Memory B cell (primary cell): ENCODE data around the gene IL17RD.

Experiments
- ATAC-seq: fragments of 150-1000 bp; cut with Tn5 transposase; 2 replicates; pipeline ENCODE4 v1.10.0; 2021; ENCODE audit warnings: low read depth, mild to moderate bottlenecking, moderate library complexity
- DNase-seq, 2 donors: peaks; one replicate each; pipeline ENCODE4 v3.0.0; 2022; ENCODE audit warnings: low spot score in 2 of 2
- H3K27ac Mint-ChIP-seq: one replicate; pipeline ENCODE4 v1.8.0; 2022; ENCODE audit warnings: mild to moderate bottlenecking, moderate library complexity, mixed read lengths
- H3K27me3 Mint-ChIP-seq: one replicate; pipeline ENCODE4 v1.8.0; 2022; ENCODE audit warnings: mixed read lengths
- H3K36me3 Mint-ChIP-seq: one replicate; pipeline ENCODE4 v1.8.0; 2022; ENCODE audit warnings: mild to moderate bottlenecking, mixed read lengths
- H3K4me1 Mint-ChIP-seq: one replicate; pipeline ENCODE4 v1.8.0; 2022; ENCODE audit warnings: mixed read lengths
- H3K4me3 Mint-ChIP-seq: one replicate; pipeline ENCODE4 v1.8.0; 2022; ENCODE audit warnings: mild to moderate bottlenecking, moderate library complexity, mixed read lengths
- H3K9me3 Mint-ChIP-seq: one replicate; pipeline ENCODE4 v1.8.0; 2022; ENCODE audit warnings: mixed read lengths

Gene IL17RD

GRCh38 chr3:57165641-57166040, 488 bp upstream of the IL17RD start:
- Mint-ChIP-seq H3K27ac (no peak overlapping the region), H3K4me1 (peaks cover 13% of the 10 kb centered on the region)

GRCh38 chr3:57164217-57164656, 916 bp downstream of the IL17RD start:
- Mint-ChIP-seq H3K27ac (no peak overlapping the region), H3K36me3 (no peaks in the 10 kb centered on the region), H3K4me3 (peak overlapping the region; percentile 82), H3K27me3 (peaks cover 32% of the 10 kb centered on the region), H3K9me3 (no peaks in the 10 kb centered on the region), H3K4me1 (peaks cover 11% of the 10 kb centered on the region)
- no peak for DNase-seq
- ATAC-seq: peak; percentile 28

More at GRCh38 chr3:57165641-57166040, 488 bp upstream of the IL17RD start:
- peaks cover 32% of the 10 kb centered on the region for H3K27me3 Mint-ChIP-seq
- H3K4me3 Mint-ChIP-seq: peak overlapping the region; percentile 80
- ATAC-seq (no peak), DNase-seq (no peak)
- H3K36me3 Mint-ChIP-seq: no peaks in the 10 kb centered on the region
- no peaks in the 10 kb centered on the region for H3K9me3 Mint-ChIP-seq

- H3K27me3 Mint-ChIP-seq: peaks cover 32% of the 10 kb centered on the region
- H3K27ac Mint-ChIP-seq: no peak overlapping the region
- H3K36me3 Mint-ChIP-seq: no peaks in the 10 kb centered on the region
- H3K4me3 Mint-ChIP-seq: peak overlapping the region; percentile 35
- peaks cover 14% of the 10 kb centered on the region for H3K4me1 Mint-ChIP-seq
- H3K9me3 Mint-ChIP-seq: no peaks in the 10 kb centered on the region
- ATAC-seq (no peak), DNase-seq (no peak)
Observed at GRCh38 chr3:57163751-57164150, 1.4 kb downstream of the IL17RD start.

- Mint-ChIP-seq H3K27me3 (peaks cover 27% of the 10 kb centered on the region), H3K4me1 (peaks cover 14% of the 10 kb centered on the region), H3K4me3 (no peak overlapping the region), H3K27ac (no peak overlapping the region), H3K36me3 (no peaks in the 10 kb centered on the region), H3K9me3 (no peaks in the 10 kb centered on the region)
- DNase-seq (no peak), ATAC-seq (no peak)
Observed at GRCh38 chr3:57161915-57162314, 3.2 kb downstream of the IL17RD start.

- H3K27me3 Mint-ChIP-seq: peaks cover 24% of the 10 kb centered on the region
- no peaks in the 10 kb centered on the region for H3K9me3 Mint-ChIP-seq
- H3K4me3 Mint-ChIP-seq: no peak overlapping the region
- H3K4me1 Mint-ChIP-seq: peaks cover 12% of the 10 kb centered on the region
- no peak overlapping the region for H3K27ac Mint-ChIP-seq
- H3K36me3 Mint-ChIP-seq: no peaks in the 10 kb centered on the region
- DNase-seq: no peak
- ATAC-seq: no peak
Observed at GRCh38 chr3:57160765-57161538, 4.2 kb downstream of the IL17RD start.

DNA sequence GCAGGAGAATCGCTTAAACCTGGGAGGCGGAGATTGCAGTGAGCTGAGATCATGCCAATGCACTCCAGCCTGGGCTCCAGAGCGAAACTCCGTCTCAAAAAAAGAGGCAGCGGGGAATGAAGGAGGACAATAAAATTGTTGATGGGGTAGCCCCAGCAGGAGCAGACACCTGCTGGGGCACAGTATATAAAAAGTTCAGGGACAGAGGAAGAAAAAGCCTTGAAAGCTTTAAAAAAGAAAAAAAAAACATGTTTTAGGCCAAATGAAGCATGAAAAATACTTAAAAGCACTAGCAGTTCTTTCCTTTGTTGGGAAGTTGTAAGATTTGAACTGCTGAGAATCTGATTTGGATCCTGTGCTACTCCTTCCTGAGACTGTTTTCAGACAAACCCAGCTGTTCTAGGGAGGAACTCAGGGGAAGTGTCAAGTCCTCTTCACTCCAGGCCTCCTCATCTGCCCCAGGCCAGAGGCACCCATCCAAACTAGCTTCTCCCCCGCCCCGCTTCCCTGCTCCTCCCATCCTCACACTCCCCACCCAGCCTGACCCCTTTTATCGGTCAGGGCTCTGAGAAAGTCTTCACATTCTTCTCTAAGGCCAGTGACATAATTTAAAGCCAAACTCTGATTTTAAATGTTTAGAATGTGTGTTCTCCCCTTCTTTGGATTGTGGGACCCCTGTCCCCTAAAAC, 4.9 kb downstream of the IL17RD start:
- no peak for ATAC-seq
- H3K27me3 Mint-ChIP-seq: peaks cover 23% of the 10 kb centered on the region

GRCh38 chr3:57158813-57159738, 6.1 kb downstream of the IL17RD start:
- peaks cover 5% of the 10 kb centered on the region for H3K4me1 Mint-ChIP-seq
- no peaks in the 10 kb centered on the region for H3K9me3 Mint-ChIP-seq
- no peak overlapping the region for H3K27ac Mint-ChIP-seq
- ATAC-seq (peak; percentile 58), DNase-seq (no peak)
- peaks cover 21% of the 10 kb centered on the region for H3K27me3 Mint-ChIP-seq
- H3K36me3 Mint-ChIP-seq: no peaks in the 10 kb centered on the region
- no peak overlapping the region for H3K4me3 Mint-ChIP-seq

More for the DNA sequence above, 4.9 kb downstream of the IL17RD start:
- no peak for DNase-seq
- no peaks in the 10 kb centered on the region for H3K36me3 Mint-ChIP-seq
- H3K4me1 Mint-ChIP-seq: peaks cover 9% of the 10 kb centered on the region
- H3K9me3 Mint-ChIP-seq: no peaks in the 10 kb centered on the region
- H3K27ac Mint-ChIP-seq: no peak overlapping the region
- H3K4me3 Mint-ChIP-seq: no peak overlapping the region

DNA sequence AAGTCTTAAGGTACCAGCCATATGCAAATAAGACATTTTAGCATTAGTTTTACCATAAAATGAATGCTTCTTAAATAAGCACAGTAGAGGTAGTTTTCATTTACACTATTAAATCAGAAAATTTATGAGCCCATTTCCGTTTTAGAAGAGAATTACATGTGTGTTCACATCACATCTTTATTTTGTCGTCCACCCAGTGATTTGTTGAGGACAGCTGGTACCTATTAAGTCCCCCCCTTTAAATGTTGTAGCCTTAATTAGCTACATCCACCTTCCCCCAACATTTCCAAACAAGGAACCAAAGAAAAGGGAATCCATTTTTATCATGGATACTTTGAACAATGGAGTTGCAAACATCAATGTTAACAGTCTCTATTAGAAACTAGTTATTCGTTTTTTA, 6.8 kb downstream of the IL17RD start:
- Mint-ChIP-seq H3K27ac (no peak overlapping the region), H3K9me3 (no peaks in the 10 kb centered on the region), H3K36me3 (no peaks in the 10 kb centered on the region), H3K4me3 (no peak overlapping the region), H3K4me1 (peaks cover 4% of the 10 kb centered on the region), H3K27me3 (peaks cover 22% of the 10 kb centered on the region)
- DNase-seq: no peak
- ATAC-seq: no peak

DNA sequence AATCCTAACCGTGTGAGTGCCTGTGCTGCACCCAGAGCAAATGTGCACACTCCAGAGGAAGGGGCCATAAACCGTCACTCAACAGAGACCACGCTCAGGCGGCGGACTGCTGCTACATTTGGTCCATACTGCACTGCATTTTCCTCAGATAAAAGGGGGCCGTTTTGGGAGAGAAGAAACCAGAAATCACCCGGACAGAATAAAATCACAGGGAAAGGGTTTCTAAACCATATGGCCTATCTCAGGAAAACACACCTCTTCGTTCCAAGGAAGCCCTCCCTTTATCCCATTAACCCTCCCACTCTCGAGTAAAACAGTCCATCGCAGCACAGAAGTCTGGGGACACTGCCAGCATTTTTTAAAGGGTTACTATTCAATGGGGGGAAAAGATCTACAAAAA, 7.6 kb downstream of the IL17RD start:
- Mint-ChIP-seq H3K4me1 (peaks cover 4% of the 10 kb centered on the region), H3K4me3 (no peak overlapping the region), H3K27me3 (peaks cover 16% of the 10 kb centered on the region)

GRCh38 chr3:57155310-57155643, 9.9 kb downstream of the IL17RD start:
- Mint-ChIP-seq H3K27me3 (peaks cover 20% of the 10 kb centered on the region), H3K27ac (no peak overlapping the region)
- no peak for DNase-seq

More for the DNA sequence above, 7.6 kb downstream of the IL17RD start:
- Mint-ChIP-seq H3K27ac (no peak overlapping the region), H3K36me3 (no peaks in the 10 kb centered on the region), H3K9me3 (no peaks in the 10 kb centered on the region)
- ATAC-seq (no peak), DNase-seq (no peak)

GRCh38 chr3:57154470-57155309, 10.5 kb downstream of the IL17RD start:
- H3K27me3 Mint-ChIP-seq: peaks cover 20% of the 10 kb centered on the region
- no peak for DNase-seq

More at GRCh38 chr3:57155310-57155643, 9.9 kb downstream of the IL17RD start:
- no peak for ATAC-seq
- Mint-ChIP-seq H3K4me3 (no peak overlapping the region), H3K9me3 (no peaks in the 10 kb centered on the region), H3K4me1 (peaks cover 4% of the 10 kb centered on the region), H3K36me3 (no peaks in the 10 kb centered on the region)

DNA sequence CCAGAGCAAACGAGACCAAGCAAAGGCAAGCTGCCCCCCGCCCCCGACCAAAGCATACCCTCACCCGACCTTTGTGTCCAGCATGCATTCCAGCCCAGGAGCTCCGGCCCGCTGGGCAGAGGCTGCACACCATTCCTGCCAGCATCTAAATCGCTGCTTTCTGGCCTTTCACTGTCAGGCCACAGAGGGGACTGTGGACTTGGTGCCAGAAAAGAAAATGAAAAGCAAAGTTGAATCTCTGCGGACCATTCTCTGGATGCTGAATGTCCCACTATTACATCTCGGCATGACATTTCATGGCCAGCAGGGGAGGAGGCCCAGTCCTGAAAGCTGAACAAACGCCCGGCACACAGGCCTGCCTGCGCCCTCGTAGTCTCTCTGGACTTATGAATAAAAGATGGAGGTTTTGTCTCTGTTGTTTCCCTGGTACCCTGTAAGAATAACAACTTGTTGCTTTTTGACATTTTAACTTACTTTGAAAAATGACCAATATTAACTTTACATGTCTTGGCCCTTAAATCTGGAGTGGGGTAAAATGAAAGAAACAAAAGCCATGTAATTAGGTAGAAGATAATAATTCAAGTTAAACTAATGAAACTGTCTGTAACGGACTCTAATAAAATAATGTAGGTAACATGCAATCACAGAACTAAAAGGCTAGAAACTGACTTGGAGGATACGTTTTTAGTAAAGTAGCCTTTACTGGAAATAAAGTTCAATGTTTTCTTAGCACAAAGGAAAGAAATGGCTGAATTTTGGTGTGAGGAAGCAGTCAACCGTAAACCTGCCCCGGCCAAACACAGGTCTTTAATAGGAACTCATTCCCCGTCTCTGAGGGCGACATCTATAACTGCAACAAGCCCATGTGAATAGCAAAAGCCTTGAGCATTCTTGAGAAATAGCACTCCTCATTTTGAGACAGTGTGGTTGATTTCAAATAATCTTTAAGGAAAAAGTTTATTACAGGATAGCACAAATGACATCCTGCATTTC, 12.7 kb downstream of the IL17RD start:
- H3K36me3 Mint-ChIP-seq: no peaks in the 10 kb centered on the region
- H3K27me3 Mint-ChIP-seq: peaks cover 23% of the 10 kb centered on the region
- no peak for DNase-seq
- H3K4me1 Mint-ChIP-seq: no peaks in the 10 kb centered on the region
- H3K27ac Mint-ChIP-seq: no peak overlapping the region
- ATAC-seq: no peak
- no peak overlapping the region for H3K4me3 Mint-ChIP-seq
- no peaks in the 10 kb centered on the region for H3K9me3 Mint-ChIP-seq

More at GRCh38 chr3:57154470-57155309, 10.5 kb downstream of the IL17RD start:
- no peaks in the 10 kb centered on the region for H3K9me3 Mint-ChIP-seq
- no peak overlapping the region for H3K27ac Mint-ChIP-seq
- no peak overlapping the region for H3K4me3 Mint-ChIP-seq
- H3K4me1 Mint-ChIP-seq: peaks cover 4% of the 10 kb centered on the region
- ATAC-seq: no peak
- no peaks in the 10 kb centered on the region for H3K36me3 Mint-ChIP-seq
